Suprapubic skin (tissue), 4 donors: Measurements from ENCODE around the gene ZC3H7B. TPM values are rescaled to one million over a fixed set of nuclear protein-coding genes. Genes with fewer than 3 reads are reported as not detected.

Experiments
- DNase-seq, 2 donors: peaks; one replicate each; pipeline ENCODE4 v3.0.0-alpha.2; 2019; ENCODE audit warnings: low spot score in 2 of 2
- H3K27ac ChIP-seq: fragments of 200-600 bp; sonication (generic); one replicate; pipeline ENCODE4 v1.5.1; 2019
- H3K27me3 ChIP-seq: fragments of 200-600 bp; sonication (generic); one replicate; pipeline ENCODE4 v1.5.1; 2019
- H3K36me3 ChIP-seq: fragments of 200-600 bp; sonication (generic); one replicate; pipeline ENCODE4 v1.5.1; 2019
- H3K4me1 ChIP-seq: fragments of 200-600 bp; sonication (generic); one replicate; pipeline ENCODE4 v1.5.1; 2019
- H3K4me3 ChIP-seq: fragments of 200-600 bp; sonication (generic); one replicate; pipeline ENCODE4 v1.5.1; 2019; ENCODE audit warnings: mild to moderate bottlenecking
- H3K9me3 ChIP-seq: fragments of 200-600 bp; sonication (generic); one replicate; pipeline ENCODE4 v1.5.1; 2019
- EP300 ChIP-seq: sonication (generic); formaldehyde crosslinking; IDR thresholded peaks from one replicate; pipeline ENCODE4 v1.6.1; 2017; ENCODE audit warnings: antibody characterized with exemption
- POLR2A ChIP-seq, 2 donors: fragments of 450-650 bp; IDR thresholded peaks; one replicate each; pipeline ENCODE4 v1.6.1; 2017; ENCODE audit warnings: antibody characterized with exemption in 2 of 2, mild to moderate bottlenecking in 2 of 2, moderate library complexity in 2 of 2
- POLR2AphosphoS5 ChIP-seq, 3 donors: sonication (generic); formaldehyde crosslinking; IDR thresholded peaks; one replicate each; pipeline ENCODE4 v1.6.1; 2017; ENCODE audit warnings: antibody characterized with exemption in 3 of 3
- WGBS: methylation state at CpG from one replicate; pipeline ENCODE4 v1.1.5; 2018; 5-methylcytosine and 5-hydroxymethylcytosine counted together
- total RNA-seq, 4 donors: library from RNA; depleted of rRNA; stranded (reverse); fragments of >200 nt; gene quantifications; one replicate each; pipeline ENCODE4 v1.1.0, GENCODE V29; 2016
- TF ChIP-seq, protein P1 (sequence below), 2 donors: fragments of 200-600 bp in 1 of 2; fragments of 450-650 bp in 1 of 2; sonication (generic) in 1 of 2; IDR thresholded peaks; one replicate each; pipeline ENCODE4 v1.5.1; 2016 to 2019; ENCODE audit warnings: antibody characterized with exemption in 2 of 2, mild to moderate bottlenecking in 1 of 2, moderate library complexity in 1 of 2

The ZC3H7B gene
- total RNA-seq, 4 donors from 2014 or later: 29.7 to 45.7 (median 41.0) TPM

DNA sequence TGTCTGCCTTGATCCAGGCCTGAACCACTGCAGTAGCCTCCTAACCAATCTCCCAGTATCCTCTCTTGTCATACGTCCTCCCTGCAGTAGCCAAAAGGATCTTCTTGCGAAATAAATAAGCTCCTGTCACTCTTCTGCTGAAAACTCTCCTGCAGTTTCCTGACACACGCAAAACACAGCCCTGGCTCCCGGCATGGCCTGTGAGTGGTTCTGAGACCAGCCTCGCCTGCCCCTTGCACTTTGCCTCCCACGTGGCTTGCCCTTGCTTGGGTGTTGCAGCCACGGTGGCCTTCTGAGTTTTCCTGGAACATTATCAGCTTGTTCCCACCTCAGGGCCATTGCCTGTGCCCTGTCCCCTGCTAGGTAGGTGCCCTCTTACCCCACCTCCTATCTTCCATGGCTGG, 7.2 kb downstream of the ZC3H7B start:
- TF ChIP-seq POLR2A (IDR thresholded peaks at IDR 0.05): no peak
- Histone ChIP-seq H3K4me3 (no peak overlapping the region), H3K27ac (no peak overlapping the region), H3K4me1 (peaks cover 27% of the 10 kb centered on the region), H3K27me3 (no peaks in the 10 kb centered on the region), H3K9me3 (no peaks in the 10 kb centered on the region), H3K36me3 (no peaks in the 10 kb centered on the region)
- no peak for DNase-seq
- 51% methylated on average over 7 of the region's 7 CpGs for WGBS

- no peak overlapping the region for H3K4me3 ChIP-seq
- no peak overlapping the region for H3K27ac ChIP-seq
- 43% methylated on average over 1 of the region's 1 CpG for WGBS
- no peaks in the 10 kb centered on the region for H3K36me3 ChIP-seq
- H3K4me1 ChIP-seq: peaks cover 20% of the 10 kb centered on the region
- H3K27me3 ChIP-seq: no peaks in the 10 kb centered on the region
- no peak for DNase-seq
- TF ChIP-seq POLR2AphosphoS5 (IDR thresholded peaks at IDR 0.05): no peak
- TF ChIP-seq, protein P1, sequence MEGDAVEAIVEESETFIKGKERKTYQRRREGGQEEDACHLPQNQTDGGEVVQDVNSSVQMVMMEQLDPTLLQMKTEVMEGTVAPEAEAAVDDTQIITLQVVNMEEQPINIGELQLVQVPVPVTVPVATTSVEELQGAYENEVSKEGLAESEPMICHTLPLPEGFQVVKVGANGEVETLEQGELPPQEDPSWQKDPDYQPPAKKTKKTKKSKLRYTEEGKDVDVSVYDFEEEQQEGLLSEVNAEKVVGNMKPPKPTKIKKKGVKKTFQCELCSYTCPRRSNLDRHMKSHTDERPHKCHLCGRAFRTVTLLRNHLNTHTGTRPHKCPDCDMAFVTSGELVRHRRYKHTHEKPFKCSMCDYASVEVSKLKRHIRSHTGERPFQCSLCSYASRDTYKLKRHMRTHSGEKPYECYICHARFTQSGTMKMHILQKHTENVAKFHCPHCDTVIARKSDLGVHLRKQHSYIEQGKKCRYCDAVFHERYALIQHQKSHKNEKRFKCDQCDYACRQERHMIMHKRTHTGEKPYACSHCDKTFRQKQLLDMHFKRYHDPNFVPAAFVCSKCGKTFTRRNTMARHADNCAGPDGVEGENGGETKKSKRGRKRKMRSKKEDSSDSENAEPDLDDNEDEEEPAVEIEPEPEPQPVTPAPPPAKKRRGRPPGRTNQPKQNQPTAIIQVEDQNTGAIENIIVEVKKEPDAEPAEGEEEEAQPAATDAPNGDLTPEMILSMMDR (IDR thresholded peaks at IDR 0.05): no peak
- no peak for TF ChIP-seq POLR2A (IDR thresholded peaks at IDR 0.05)
- no peaks in the 10 kb centered on the region for H3K9me3 ChIP-seq
These were observed 9.0 kb downstream of the ZC3H7B start for GRCh38 chr22:41310336-41310735.

DNA sequence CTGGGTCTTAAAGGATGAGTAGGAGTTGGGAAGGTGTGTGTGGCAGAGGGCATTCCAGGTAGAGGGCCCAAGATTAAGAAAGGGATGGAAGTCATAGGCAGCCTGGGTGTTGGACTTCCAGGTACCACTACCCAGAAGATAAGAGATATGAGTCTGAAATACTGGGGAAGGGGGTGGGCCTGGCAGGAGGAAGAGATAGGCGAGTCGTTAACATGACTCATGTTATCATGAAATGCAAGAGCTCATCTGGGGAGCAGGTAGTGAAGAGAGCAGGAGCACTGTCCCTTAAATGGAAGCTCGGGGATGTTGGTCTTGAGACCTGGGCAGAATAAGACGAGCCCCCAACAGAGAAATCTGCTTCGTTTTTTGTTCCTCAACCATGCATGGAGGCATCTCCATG, 10.2 kb downstream of the ZC3H7B start:
- Histone ChIP-seq H3K27ac (no peak overlapping the region), H3K9me3 (no peaks in the 10 kb centered on the region), H3K36me3 (no peaks in the 10 kb centered on the region), H3K4me1 (peaks cover 13% of the 10 kb centered on the region), H3K4me3 (no peak overlapping the region), H3K27me3 (no peaks in the 10 kb centered on the region)
- WGBS: 90% methylated on average over 5 of the region's 5 CpGs
- no peak for DNase-seq
- TF ChIP-seq, protein P1 (IDR thresholded peaks at IDR 0.05): no peak
- TF ChIP-seq POLR2A (IDR thresholded peaks at IDR 0.05) (no peak), EP300 (no peak), POLR2AphosphoS5 (IDR thresholded peaks at IDR 0.05) (no peak)

DNA sequence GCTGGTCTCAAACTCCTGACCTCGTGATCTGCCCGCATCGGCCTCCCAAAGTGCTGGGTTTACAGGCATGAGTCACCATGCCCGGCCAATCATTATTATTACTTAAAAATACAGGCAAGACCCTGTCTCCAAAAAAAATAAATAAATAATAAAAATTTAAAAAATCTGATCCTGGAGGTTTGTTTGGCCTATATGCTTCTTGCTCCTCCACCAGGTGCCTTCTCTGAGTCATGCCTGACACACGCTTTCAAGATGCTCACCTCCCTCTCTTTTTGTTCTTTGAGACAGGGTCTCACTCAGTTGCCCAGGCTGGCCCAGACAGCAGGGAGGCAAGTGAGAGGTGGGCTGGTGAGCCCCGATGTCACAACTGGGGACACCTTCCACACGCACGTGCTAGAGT, 13.5 kb downstream of the ZC3H7B start:
- 97% methylated on average over 8 of the region's 8 CpGs for WGBS

GRCh38 chr22:41315586-41315985, 14.3 kb downstream of the ZC3H7B start:
- 87% methylated on average over 1 of the region's 1 CpG for WGBS

More for the DNA sequence above, 13.5 kb downstream of the ZC3H7B start:
- no peaks in the 10 kb centered on the region for H3K9me3 ChIP-seq
- H3K4me3 ChIP-seq: no peak overlapping the region
- H3K27me3 ChIP-seq: no peaks in the 10 kb centered on the region
- H3K4me1 ChIP-seq: no peaks in the 10 kb centered on the region
- TF ChIP-seq, protein P1 (IDR thresholded peaks at IDR 0.05): no peak
- TF ChIP-seq POLR2AphosphoS5 (IDR thresholded peaks at IDR 0.05) (no peak), POLR2A (IDR thresholded peaks at IDR 0.05) (no peak), EP300 (no peak)
- no peak for DNase-seq
- H3K27ac ChIP-seq: no peak overlapping the region
- H3K36me3 ChIP-seq: no peaks in the 10 kb centered on the region

More at GRCh38 chr22:41315586-41315985, 14.3 kb downstream of the ZC3H7B start:
- H3K9me3 ChIP-seq: no peaks in the 10 kb centered on the region
- no peak overlapping the region for H3K4me3 ChIP-seq
- no peaks in the 10 kb centered on the region for H3K27me3 ChIP-seq
- no peak for DNase-seq
- no peaks in the 10 kb centered on the region for H3K36me3 ChIP-seq
- no peak overlapping the region for H3K27ac ChIP-seq
- H3K4me1 ChIP-seq: no peaks in the 10 kb centered on the region
- TF ChIP-seq POLR2AphosphoS5 (IDR thresholded peaks at IDR 0.05) (no peak), EP300 (no peak), POLR2A (IDR thresholded peaks at IDR 0.05) (no peak)
- TF ChIP-seq, protein P1 (IDR thresholded peaks at IDR 0.05): no peak
